Activated CD4-positive, alpha-beta T cell treated with anti-CD3 and anti-CD28 coated beads, Interleukin-2, Interleukin-6, amounts not matched to agents 100 ng/mL and 50 ng/mL, durations not matched to agents 16 hours and 8 hours (primary cell): Measurements from ENCODE around the gene C11orf97.
"Not testable (repeated sequence)": the region's sequence is repeated elsewhere in the genome, so short reads cannot be mapped to it uniquely, and the experiment has no call there.

ENCODE experiments used
- DNase-seq: peaks from one replicate; pipeline ENCODE4 v3.0.0-alpha.2; 2020

C11orf97 gene

DNA sequence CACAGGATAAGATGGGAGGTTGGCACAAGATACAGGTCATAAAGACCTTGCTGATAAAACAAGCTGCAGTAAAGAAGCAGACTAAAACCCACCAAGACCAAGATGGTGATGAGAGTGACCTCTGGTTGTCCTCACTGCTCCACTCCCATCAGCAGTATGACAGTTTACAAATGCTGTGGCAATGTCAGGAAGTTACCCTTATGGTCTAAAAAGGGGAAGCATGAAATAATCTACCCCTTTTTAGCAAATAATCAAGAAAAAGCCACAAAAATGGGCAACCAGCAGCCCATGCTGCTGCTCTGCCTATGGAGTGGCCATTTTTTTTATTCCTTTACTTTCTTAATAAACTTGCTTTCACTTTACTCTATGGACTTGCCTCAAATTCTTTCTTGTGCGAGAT is 46.2 kb downstream of the C11orf97 start:
- no peak for DNase-seq

GRCh38 chr11:94558932-94559331 is 46.7 kb downstream of the C11orf97 start:
- no peak for DNase-seq

DNA sequence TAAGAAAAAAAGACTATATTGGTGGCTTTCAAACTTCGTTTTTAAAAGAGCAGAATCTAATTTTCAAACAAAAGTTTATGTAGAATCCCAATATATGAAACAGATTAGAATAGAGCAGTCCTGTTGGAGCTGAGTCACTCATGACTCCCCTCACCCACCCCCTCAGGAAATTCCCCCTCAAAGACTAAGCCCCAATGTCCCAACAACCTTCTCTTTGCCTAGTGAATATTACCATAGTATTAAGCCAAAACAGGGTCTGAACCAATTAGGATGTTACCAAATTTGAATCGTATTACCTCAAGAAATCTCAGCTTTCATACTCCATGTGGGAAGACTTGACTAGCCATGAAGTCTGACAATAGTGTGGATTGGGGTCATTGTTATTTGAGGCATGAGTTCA is 47.1 kb downstream of the C11orf97 start:
- DNase-seq: no peak

DNA sequence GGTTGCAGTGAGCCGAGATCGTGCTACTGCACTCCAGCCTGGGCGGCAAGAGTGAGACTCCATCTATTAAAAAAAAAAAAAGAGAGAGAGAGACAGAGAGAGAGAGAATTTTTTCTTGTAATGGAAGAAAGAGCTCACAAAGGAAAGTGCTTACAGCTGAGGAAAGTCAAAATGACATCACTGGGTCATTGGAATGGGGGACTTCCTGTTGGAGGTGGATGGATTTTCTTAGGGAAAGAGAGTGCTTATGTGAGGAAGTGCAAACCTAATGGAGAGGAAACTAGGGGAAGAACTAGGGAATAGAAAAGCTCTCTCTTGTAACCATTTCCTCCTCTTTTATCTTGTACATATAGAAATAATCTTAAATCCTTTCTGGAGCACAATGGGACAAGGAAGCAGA is 48.6 kb downstream of the C11orf97 start:
- no peak for DNase-seq

GRCh38 chr11:94563176-94563847 is 51.1 kb downstream of the C11orf97 start:
- DNase-seq: no peak

- DNase-seq: no peak
Measured at GRCh38 chr11:94563848-94564467, 51.7 kb downstream of the C11orf97 start.

DNA sequence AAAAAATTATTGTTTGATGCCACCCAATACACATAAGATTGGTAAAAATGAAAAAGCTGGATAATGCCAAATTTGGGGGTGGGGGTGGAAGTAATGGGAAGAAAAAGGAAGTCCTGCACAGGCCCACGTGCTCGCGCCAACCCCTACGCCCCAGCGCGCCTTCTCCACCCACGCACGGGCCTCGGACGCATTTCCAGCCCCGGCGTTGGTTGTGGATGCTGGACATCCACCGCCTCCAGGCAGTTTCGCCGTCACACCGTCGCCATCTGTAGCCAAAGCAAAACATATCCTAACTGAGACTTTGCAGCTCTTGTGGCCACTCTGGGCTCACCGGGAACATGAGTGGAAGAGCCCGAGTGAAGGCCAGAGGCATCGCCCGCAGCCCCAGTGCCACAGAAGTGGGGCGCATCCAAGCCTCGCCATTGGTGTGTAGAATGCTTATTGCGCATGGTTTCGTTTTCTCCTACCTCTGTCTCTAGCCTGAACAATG is 55.0 kb downstream of the C11orf97 start, which contains the start of gene PIWIL4:
Gene PIWIL4 (plus strand): TSS at position 188 of the 490 bp plus-strand sequence. CDS start 151 bp downstream, at position 339.
- no peak for DNase-seq

- no peak for DNase-seq
Measured at GRCh38 chr11:94568200-94568599, 55.9 kb downstream of the C11orf97 start.

DNA sequence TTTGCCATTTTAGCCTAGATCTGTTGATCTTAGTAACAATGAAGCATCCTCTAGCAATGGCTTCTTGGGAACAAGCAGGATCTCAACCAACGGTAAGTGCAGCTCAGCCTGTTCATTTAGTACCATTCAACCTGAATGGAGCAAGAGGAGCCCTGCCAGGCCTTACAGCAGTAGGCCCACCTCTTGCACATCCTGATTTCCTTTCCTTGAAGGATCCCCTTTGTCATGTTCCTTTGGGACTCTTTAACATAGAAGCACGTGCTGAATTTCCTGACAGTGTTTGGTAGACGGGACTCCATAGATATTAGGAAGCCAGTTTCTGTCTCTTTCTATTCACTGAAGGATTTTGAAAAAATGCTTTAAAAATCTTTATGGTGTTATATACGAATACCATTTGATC is 56.5 kb downstream of the C11orf97 start:
- no peak for DNase-seq

DNA sequence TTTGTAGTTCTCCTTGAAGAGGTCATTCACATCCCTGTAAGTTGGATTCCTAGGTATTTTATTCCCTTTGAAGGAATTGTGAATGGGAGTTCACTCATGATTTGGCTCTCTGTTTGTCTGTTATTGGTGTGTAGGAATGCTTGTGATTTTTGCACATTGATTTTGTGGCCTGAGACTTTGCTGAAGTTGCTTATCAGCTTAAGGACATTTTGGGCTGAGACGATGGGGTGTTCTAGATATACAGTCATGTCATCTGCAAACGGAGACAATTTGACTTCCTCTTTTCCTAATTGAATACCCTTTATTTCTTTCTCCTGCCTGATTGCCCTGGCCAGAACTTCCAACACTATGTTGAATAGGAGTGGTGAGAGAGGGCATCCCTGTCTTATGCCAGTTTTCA is 60.7 kb downstream of the C11orf97 start:
- not testable (repeated sequence) for DNase-seq

DNA sequence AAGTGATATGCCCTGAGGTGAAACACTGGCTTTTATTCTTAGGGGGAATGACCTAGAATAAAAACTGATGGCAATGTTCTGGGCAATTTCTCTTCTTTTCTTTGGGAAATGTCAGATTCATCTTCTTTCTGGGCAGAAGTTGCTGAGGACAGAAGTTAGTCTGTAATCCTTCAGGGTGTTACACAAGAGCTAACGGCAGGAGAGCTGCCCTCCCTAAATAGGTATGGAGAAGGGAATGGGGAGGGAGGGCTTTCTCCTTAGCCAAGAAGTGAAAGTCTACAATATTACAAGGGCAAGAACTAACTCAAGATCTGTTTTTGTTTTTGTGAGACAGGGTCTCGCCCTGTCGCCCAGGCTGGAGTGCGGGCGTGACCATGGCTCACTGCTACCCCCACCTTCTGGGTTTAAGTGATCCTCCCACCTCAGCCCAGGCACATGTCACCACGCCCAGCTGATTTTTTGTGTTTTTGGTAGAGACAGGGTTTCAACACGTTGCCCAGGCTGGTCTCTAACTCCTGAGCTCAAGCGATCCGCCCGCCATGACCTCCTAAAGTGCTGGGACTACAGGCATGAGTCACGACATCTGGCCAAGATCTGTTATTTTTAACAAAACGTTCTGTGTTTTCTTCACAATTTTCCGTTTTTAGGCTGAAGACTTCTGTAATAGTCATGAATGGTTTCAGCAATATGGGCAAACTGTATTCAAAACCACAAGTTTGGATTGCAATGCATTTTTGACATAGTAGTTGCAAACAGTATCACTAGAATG is 62.1 kb downstream of the C11orf97 start:
- no peak for DNase-seq

- DNase-seq: no peak
Measured at GRCh38 chr11:94576306-94576705, 64.0 kb downstream of the C11orf97 start.

GRCh38 chr11:94577841-94578240 is 65.6 kb downstream of the C11orf97 start:
- DNase-seq: no peak
